BLaER1 (cell line): ENCODE data around the gene TIGD7.

Experiments used
- H3K27ac ChIP-seq: shearing (Covaris generic); formaldehyde crosslinking; 2 replicates; pipeline ENCODE4 v1.8.1; 2022
- H3K27me3 ChIP-seq: shearing (Covaris generic); formaldehyde crosslinking; 2 replicates; pipeline ENCODE4 v1.8.1; 2022
- H3K36me3 ChIP-seq: shearing (Covaris generic); formaldehyde crosslinking; 2 replicates; pipeline ENCODE4 v1.8.1; 2022
- H3K4me1 ChIP-seq: shearing (Covaris generic); formaldehyde crosslinking; 2 replicates; pipeline ENCODE4 v1.8.1; 2022
- H3K4me2 ChIP-seq: shearing (Covaris generic); formaldehyde crosslinking; 2 replicates; pipeline ENCODE4 v1.8.1; 2022
- H3K4me3 ChIP-seq: shearing (Covaris generic); formaldehyde crosslinking; 2 replicates; pipeline ENCODE4 v1.8.1; 2022
- H3K9ac ChIP-seq: shearing (Covaris generic); formaldehyde crosslinking; 2 replicates; pipeline ENCODE4 v1.8.1; 2022
- H3K9me3 ChIP-seq: shearing (Covaris generic); formaldehyde crosslinking; 2 replicates; pipeline ENCODE4 v1.8.1; 2022
- H4K20me1 ChIP-seq: shearing (Covaris generic); formaldehyde crosslinking; 2 replicates; pipeline ENCODE4 v1.8.1; 2022
- Cebpa-rat ChIP-seq: shearing (Covaris generic); IDR thresholded peaks from 2 replicates; pipeline ENCODE4 v1.8.1; 2022

TIGD7 gene

GRCh38 chr16:3268294-3268693, 36.9 kb downstream of the TIGD7 start:
- Histone ChIP-seq H4K20me1 (no peaks in the 10 kb centered on the region), H3K9ac (no peak overlapping the region), H3K27me3 (no peaks in the 10 kb centered on the region), H3K36me3 (peaks cover 13% of the 10 kb centered on the region; the same call in 1 of the 2 replicates), H3K4me1 (peaks cover 12% of the 10 kb centered on the region), H3K27ac (no peak overlapping the region), H3K9me3 (peaks cover 9% of the 10 kb centered on the region; the same call in 1 of the 2 replicates), H3K4me2 (no peak overlapping the region), H3K4me3 (no peak overlapping the region)
- TF ChIP-seq Cebpa-rat = no peak

GRCh38 chr16:3266873-3267537, 38.2 kb downstream of the TIGD7 start:
- Histone ChIP-seq H3K9ac (no peak overlapping the region), H3K27ac (no peak overlapping the region), H3K9me3 (peaks cover 9% of the 10 kb centered on the region; the same call in 1 of the 2 replicates), H3K36me3 (peaks cover 13% of the 10 kb centered on the region; the same call in 1 of the 2 replicates), H3K27me3 (no peaks in the 10 kb centered on the region), H3K4me2 (no peak overlapping the region), H3K4me1 (peaks cover 21% of the 10 kb centered on the region), H4K20me1 (no peaks in the 10 kb centered on the region), H3K4me3 (no peak overlapping the region)
- TF ChIP-seq Cebpa-rat = no peak

GRCh38 chr16:3264137-3265036, 40.8 kb downstream of the TIGD7 start:
- Histone ChIP-seq H3K4me1 (peaks cover 21% of the 10 kb centered on the region), H3K9ac (peak overlapping the region; percentile 89), H4K20me1 (no peaks in the 10 kb centered on the region), H3K27ac (peak overlapping the region; percentile 92), H3K36me3 (peaks cover 13% of the 10 kb centered on the region; the same call in 1 of the 2 replicates), H3K27me3 (no peaks in the 10 kb centered on the region), H3K9me3 (no peaks in the 10 kb centered on the region; the same call in 1 of the 2 replicates), H3K4me3 (peak overlapping the region; percentile 93), H3K4me2 (peak overlapping the region; percentile 84)
- no peak for TF ChIP-seq Cebpa-rat

GRCh38 chr16:3262517-3262916, 42.7 kb downstream of the TIGD7 start:
- Histone ChIP-seq H3K4me2 (peak overlapping the region; percentile 84), H3K9me3 (no peaks in the 10 kb centered on the region), H3K4me3 (no peak overlapping the region), H3K27me3 (no peaks in the 10 kb centered on the region), H3K4me1 (peaks cover 21% of the 10 kb centered on the region), H3K36me3 (0 out of 2 replicates have a peak, but pooled peaks cover 5% of the 10 kb centered on the region), H3K27ac (no peak overlapping the region), H4K20me1 (no peaks in the 10 kb centered on the region), H3K9ac (no peak overlapping the region)
- no peak for TF ChIP-seq Cebpa-rat

- Histone ChIP-seq H4K20me1 (no peaks in the 10 kb centered on the region), H3K4me3 (no peak overlapping the region), H3K27me3 (no peaks in the 10 kb centered on the region), H3K4me1 (peaks cover 13% of the 10 kb centered on the region), H3K4me2 (no peak overlapping the region), H3K27ac (no peak overlapping the region), H3K36me3 (no peaks in the 10 kb centered on the region), H3K9me3 (no peaks in the 10 kb centered on the region), H3K9ac (no peak overlapping the region)
- TF ChIP-seq Cebpa-rat = no peak
Observed at GRCh38 chr16:3259836-3260235, 45.4 kb downstream of the TIGD7 start.

- Histone ChIP-seq H3K27me3 (no peaks in the 10 kb centered on the region), H3K4me1 (no peaks in the 10 kb centered on the region), H3K9me3 (no peaks in the 10 kb centered on the region), H3K27ac (no peak overlapping the region), H3K4me2 (no peak overlapping the region), H4K20me1 (no peaks in the 10 kb centered on the region), H3K36me3 (no peaks in the 10 kb centered on the region), H3K4me3 (no peak overlapping the region), H3K9ac (no peak overlapping the region)
- no peak for TF ChIP-seq Cebpa-rat
Observed at GRCh38 chr16:3256866-3257465, 48.3 kb downstream of the TIGD7 start.

GRCh38 chr16:3256146-3256865, 48.9 kb downstream of the TIGD7 start, which contains the start of gene MEFV:
MEFV (minus strand) TSS chr16:3256633; CDS start chr16:3256587, 46 bp downstream.
- no peak within 1 kb of the TSS for H3K27ac ChIP-seq
- TF ChIP-seq Cebpa-rat = no peak
- H3K4me1 ChIP-seq = no peaks in the 10 kb centered on the region
- no peak within 1 kb of the TSS for H3K9ac ChIP-seq
- H3K4me2 ChIP-seq = no peak within 1 kb of the TSS
- H3K4me3 ChIP-seq = no peak within 1 kb of the TSS
- no peaks in the 10 kb centered on the region for H3K9me3 ChIP-seq
- H3K27me3 ChIP-seq = no peaks in the 10 kb centered on the region
- no peaks in the 10 kb centered on the region for H4K20me1 ChIP-seq
- no peaks in the 10 kb centered on the region for H3K36me3 ChIP-seq

GRCh38 chr16:3254309-3254708, 50.9 kb downstream of the TIGD7 start:
- TF ChIP-seq Cebpa-rat = no peak
- H3K36me3 ChIP-seq = no peaks in the 10 kb centered on the region
- no peaks in the 10 kb centered on the region for H3K27me3 ChIP-seq
- H3K4me3 ChIP-seq = no peak overlapping the region
- H3K9me3 ChIP-seq = no peaks in the 10 kb centered on the region
- no peaks in the 10 kb centered on the region for H4K20me1 ChIP-seq
- H3K4me1 ChIP-seq = no peaks in the 10 kb centered on the region
- no peak overlapping the region for H3K9ac ChIP-seq
- no peak overlapping the region for H3K27ac ChIP-seq
- H3K4me2 ChIP-seq = no peak overlapping the region

GRCh38 chr16:3252967-3253366, 52.3 kb downstream of the TIGD7 start:
- Histone ChIP-seq H3K27ac (no peak overlapping the region), H4K20me1 (no peaks in the 10 kb centered on the region), H3K4me3 (no peak overlapping the region), H3K9ac (no peak overlapping the region), H3K4me2 (no peak overlapping the region), H3K4me1 (no peaks in the 10 kb centered on the region), H3K9me3 (no peaks in the 10 kb centered on the region), H3K36me3 (no peaks in the 10 kb centered on the region), H3K27me3 (no peaks in the 10 kb centered on the region)
- no peak for TF ChIP-seq Cebpa-rat
